Effector memory CD8-positive, alpha-beta T cell (primary cell): Measurements from ENCODE around the gene SLC5A2.
"Not testable (repeated sequence)": the region's sequence is repeated elsewhere in the genome, so short reads cannot be mapped to it uniquely, and the experiment has no call there.

ENCODE experiments used
- ATAC-seq: fragments of 150-1000 bp; cut with Tn5 transposase; replicated peaks from 2 replicates; pipeline ENCODE4 v1.10.0; 2021; ENCODE audit warnings: mild to moderate bottlenecking, moderate library complexity
- DNase-seq, 3 experiments: peaks; one replicate each; pipeline ENCODE4 v3.0.0; 2021
- H3K27ac Mint-ChIP-seq, 2 donors: one replicate each; pipeline ENCODE4 v1.8.0; 2022; ENCODE audit warnings: mild to moderate bottlenecking in 2 of 2, mixed read lengths in 2 of 2, moderate library complexity in 2 of 2
- H3K27me3 Mint-ChIP-seq, 2 donors: one replicate each; pipeline ENCODE4 v1.8.0; 2022; ENCODE audit warnings: mixed read lengths in 2 of 2
- H3K36me3 Mint-ChIP-seq: one replicate; pipeline ENCODE4 v1.8.0; 2022; ENCODE audit warnings: mild to moderate bottlenecking, moderate library complexity, mixed read lengths; ENCODE audit not compliant: insufficient read depth
- H3K4me1 Mint-ChIP-seq, 2 donors: one replicate each; pipeline ENCODE4 v1.8.0; 2022; ENCODE audit warnings: low read depth in 2 of 2, mixed read lengths in 2 of 2
- H3K4me3 Mint-ChIP-seq, 2 donors: one replicate each; pipeline ENCODE4 v1.8.0; 2022; ENCODE audit warnings: mild to moderate bottlenecking in 2 of 2, mixed read lengths in 2 of 2, moderate library complexity in 2 of 2
- H3K9me3 Mint-ChIP-seq, 2 donors: one replicate each; pipeline ENCODE4 v1.8.0; 2022; ENCODE audit warnings: mixed read lengths in 2 of 2

Gene SLC5A2

DNA sequence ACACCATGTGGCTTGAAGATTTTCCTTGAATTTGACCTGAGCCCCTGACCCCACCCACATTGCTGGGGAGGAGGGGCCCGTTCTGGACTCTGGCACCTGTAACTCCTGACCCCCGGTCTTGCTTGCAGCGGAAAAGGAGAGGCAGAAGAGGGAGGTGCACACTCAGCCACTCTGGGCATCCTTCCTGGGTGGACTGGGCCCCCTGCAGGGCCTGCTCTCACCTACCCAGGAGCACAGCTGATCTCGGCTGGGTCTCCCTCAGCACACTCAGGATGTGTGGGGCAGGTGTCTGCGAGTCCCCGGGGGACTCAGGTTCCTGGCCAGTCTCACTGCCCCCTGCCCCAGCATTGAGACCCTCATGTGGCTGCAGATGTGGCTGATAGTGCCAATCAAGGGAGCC, 40.8 kb downstream of the SLC5A2 start:
- not testable (repeated sequence) for H3K4me3 Mint-ChIP-seq, H3K27ac Mint-ChIP-seq, DNase-seq, H3K36me3 Mint-ChIP-seq, ATAC-seq, H3K4me1 Mint-ChIP-seq, H3K9me3 Mint-ChIP-seq
- peaks cover 14 to 15% of the 10 kb centered on the region in 2 donors for H3K27me3 Mint-ChIP-seq

DNA sequence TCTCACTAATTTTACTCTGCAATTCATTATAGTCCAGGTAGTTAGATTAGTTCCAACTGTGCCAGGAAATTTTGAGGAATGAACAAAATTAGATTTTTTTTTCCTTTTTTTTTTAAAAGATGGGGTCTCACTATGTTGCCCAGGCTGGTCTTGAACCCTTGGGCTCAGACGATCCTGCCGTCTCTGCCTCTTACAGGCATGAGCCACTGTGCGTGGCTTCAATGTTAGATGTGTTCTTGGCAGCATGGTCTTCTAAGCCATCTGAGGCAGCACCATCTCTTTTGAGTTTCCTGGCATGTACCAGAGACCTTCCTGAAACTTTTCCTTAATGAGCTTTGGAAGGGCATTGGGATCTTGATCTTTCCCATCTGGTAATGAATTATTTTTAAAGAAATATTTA, 42.2 kb downstream of the SLC5A2 start:
- H3K27me3 Mint-ChIP-seq: peaks cover 23 to 29% of the 10 kb centered on the region in 2 donors
- DNase-seq: no peak
- H3K27ac Mint-ChIP-seq: no peak overlapping the region
- H3K4me1 Mint-ChIP-seq: peaks cover 0 to 2% of the 10 kb centered on the region in 2 donors
- H3K4me3 Mint-ChIP-seq: no peak overlapping the region
- H3K9me3 Mint-ChIP-seq: no peaks in the 10 kb centered on the region
- no peak for ATAC-seq
- H3K36me3 Mint-ChIP-seq: no peaks in the 10 kb centered on the region

DNA sequence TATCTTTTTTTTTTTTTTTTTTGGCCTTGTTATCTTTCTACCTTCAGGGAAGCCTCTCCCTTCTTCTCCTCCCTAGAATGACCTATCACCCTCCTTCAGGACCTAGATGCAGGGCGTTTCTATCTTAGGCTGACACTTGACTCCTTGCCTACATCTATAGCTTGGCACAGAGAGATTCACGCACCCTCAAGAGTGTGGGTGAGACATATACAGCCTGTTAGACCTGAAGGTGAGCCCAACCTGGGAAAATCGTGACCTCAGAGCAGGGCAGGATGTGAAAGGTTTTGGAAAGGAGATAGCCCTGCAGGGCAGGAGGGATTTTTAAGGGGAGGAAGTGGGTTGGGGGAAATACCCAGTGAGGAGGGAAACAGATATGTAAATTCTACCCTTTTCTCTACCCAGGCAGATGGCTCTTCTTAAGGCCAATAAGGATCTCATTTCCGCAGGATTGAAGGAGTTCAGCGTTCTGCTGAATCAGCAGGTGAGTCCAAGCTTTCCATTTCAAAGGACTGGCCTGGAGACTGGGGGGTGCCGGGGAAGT, 44.9 kb downstream of the SLC5A2 start, which contains the start of gene AHSP:
Gene AHSP, plus strand, starts transcription at position 167 of the 541 bp plus-strand sequence. Its CDS starts 240 bp downstream, at position 407.
- Mint-ChIP-seq H3K9me3 (no peaks in the 10 kb centered on the region), H3K36me3 (no peaks in the 10 kb centered on the region), H3K27ac (peak within 1 kb of the TSS in 1 of 2 donors; percentile 9), H3K4me1 (peaks cover 0 to 2% of the 10 kb centered on the region in 2 donors), H3K4me3 (no peak within 1 kb of the TSS), H3K27me3 (peaks cover 26 to 30% of the 10 kb centered on the region in 2 donors)
- ATAC-seq (no peak), DNase-seq (no peak)

- H3K36me3 Mint-ChIP-seq: no peaks in the 10 kb centered on the region
- ATAC-seq (no peak), DNase-seq (no peak)
- H3K27ac Mint-ChIP-seq: no peak overlapping the region
- no peaks in the 10 kb centered on the region for H3K9me3 Mint-ChIP-seq
- no peak overlapping the region for H3K4me3 Mint-ChIP-seq
- H3K4me1 Mint-ChIP-seq: peaks cover 0 to 2% of the 10 kb centered on the region in 2 donors
- peaks cover 26 to 37% of the 10 kb centered on the region in 2 donors for H3K27me3 Mint-ChIP-seq
These were observed 45.7 kb downstream of the SLC5A2 start for GRCh38 chr16:31528523-31529107.

DNA sequence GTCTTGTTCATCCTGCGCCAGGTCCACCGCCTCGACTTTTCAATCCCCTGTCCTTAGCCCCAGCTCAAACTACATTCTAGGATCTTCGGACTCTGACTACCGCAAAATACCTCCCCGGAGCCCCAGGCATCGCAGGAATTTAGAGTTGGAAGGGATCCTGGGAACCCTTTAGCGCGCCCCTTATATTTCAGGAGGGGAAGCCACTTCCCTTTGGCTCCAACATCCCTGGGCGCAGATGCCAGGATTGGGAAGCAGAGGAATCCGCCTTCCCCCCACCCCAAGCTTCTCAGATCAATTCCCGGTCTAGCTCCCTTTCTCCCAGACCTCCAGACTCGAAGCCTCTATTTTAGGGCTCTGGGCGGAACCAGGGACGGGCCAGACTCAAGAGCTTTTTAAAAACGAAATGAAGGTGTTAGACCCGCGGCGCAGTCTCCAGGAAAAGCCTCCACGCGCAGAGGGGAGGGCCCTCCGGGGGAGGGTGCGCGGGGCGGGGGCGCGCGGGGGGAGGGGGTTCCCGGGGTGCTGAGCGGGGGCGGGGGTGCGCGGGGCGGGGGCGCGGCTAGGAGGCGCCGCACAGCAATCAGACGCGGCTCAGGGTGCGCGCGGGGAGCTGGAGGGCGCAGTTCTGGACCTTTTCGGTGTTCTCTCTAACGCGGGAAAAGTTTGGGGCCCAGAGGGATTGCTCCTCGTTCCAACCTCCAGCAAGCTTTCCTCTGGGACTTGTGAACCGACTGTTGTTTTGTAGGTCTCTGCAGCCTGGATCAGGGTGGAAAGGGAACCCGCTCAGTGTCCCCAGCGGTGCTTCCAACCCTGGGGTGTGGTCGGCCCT, 46.4 kb downstream of the SLC5A2 start:
- DNase-seq (no peak), ATAC-seq (no peak)
- Mint-ChIP-seq H3K9me3 (no peaks in the 10 kb centered on the region), H3K27ac (no peak overlapping the region), H3K27me3 (peaks cover 26 to 44% of the 10 kb centered on the region in 2 donors), H3K4me3 (no peak overlapping the region), H3K36me3 (no peaks in the 10 kb centered on the region), H3K4me1 (peaks cover 0 to 2% of the 10 kb centered on the region in 2 donors)

- H3K4me1 Mint-ChIP-seq: peaks cover 0 to 2% of the 10 kb centered on the region in 2 donors
- H3K9me3 Mint-ChIP-seq: no peaks in the 10 kb centered on the region
- H3K27ac Mint-ChIP-seq: no peak overlapping the region
- ATAC-seq (no peak), DNase-seq (no peak)
- H3K27me3 Mint-ChIP-seq: peaks cover 26 to 50% of the 10 kb centered on the region in 2 donors
- no peaks in the 10 kb centered on the region for H3K36me3 Mint-ChIP-seq
- no peak overlapping the region for H3K4me3 Mint-ChIP-seq
These were observed 47.0 kb downstream of the SLC5A2 start for GRCh38 chr16:31529937-31530312.

DNA sequence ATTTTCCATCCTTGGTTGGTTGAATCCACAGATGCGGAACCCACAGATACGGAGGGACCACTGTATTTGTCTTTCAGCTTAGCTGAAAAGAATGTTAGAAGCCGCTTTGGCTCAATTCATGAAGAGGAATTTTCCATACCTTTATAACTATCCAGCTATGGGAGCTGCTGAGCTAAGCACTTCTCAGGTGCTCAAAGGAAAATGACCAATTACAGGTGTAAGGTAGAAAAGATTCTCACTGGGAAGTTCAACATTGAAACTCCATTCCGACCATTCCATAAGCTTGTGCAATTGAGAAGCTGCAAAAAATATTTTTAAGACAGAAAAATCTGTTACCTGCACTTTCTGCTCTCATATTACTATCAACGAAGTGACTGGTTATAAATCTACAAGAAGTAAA, 47.5 kb downstream of the SLC5A2 start:
- ATAC-seq (no peak), DNase-seq (no peak)
- Mint-ChIP-seq H3K27me3 (peaks cover 31 to 54% of the 10 kb centered on the region in 2 donors), H3K4me3 (no peak overlapping the region), H3K27ac (no peak overlapping the region), H3K4me1 (peaks cover 0 to 2% of the 10 kb centered on the region in 2 donors), H3K9me3 (no peaks in the 10 kb centered on the region), H3K36me3 (no peaks in the 10 kb centered on the region)

- Mint-ChIP-seq H3K9me3 (no peaks in the 10 kb centered on the region), H3K4me3 (no peak overlapping the region), H3K4me1 (peaks cover 0 to 2% of the 10 kb centered on the region in 2 donors), H3K36me3 (no peaks in the 10 kb centered on the region), H3K27me3 (peaks cover 37 to 61% of the 10 kb centered on the region in 2 donors), H3K27ac (no peak overlapping the region)
- ATAC-seq: no peak
- no peak for DNase-seq
These were observed 48.2 kb downstream of the SLC5A2 start for GRCh38 chr16:31531096-31531495.

DNA sequence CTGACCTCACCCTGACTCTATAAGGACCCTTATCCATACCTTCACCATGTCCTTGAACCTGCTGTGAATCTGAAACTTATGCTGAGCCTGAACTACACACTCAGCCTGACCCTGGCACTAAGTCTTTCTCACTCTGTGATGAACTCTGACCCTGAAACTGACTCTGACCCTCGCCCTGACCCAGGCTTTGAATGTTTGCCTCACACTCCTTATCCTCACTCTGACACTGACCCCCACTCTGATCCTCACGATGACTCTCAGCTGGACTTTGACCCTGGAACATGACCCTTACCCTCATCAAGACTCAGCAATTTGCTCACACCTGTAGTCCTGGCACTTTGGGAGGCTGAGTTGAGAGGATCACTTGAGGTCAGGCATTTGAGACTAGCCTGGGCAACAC, 49.2 kb downstream of the SLC5A2 start:
- Mint-ChIP-seq H3K36me3 (no peaks in the 10 kb centered on the region), H3K9me3 (no peaks in the 10 kb centered on the region), H3K4me3 (no peak overlapping the region), H3K4me1 (peaks cover 0 to 2% of the 10 kb centered on the region in 2 donors), H3K27me3 (peaks cover 37 to 63% of the 10 kb centered on the region in 2 donors), H3K27ac (no peak overlapping the region)
- ATAC-seq: no peak
- DNase-seq: no peak

DNA sequence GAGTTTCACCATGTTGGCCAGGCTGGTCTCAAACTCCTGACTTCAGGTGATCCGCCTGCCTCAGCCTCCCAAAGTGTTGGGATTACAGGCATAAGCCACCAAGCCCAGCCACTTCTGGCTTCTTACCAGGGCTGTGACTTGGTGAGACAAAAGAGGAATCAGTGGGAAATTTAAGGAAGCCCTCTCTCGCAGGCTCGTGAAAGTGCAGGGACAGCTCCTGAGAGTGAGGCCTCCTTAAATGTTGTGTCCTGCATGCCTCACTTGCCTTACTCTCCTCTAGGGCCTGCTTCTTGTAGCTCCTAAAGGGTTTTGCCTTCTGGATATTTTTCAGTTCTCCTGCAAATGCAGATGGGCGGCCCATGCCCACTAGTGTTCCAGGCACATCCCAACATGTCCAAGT, 50.0 kb downstream of the SLC5A2 start:
- DNase-seq: no peak
- H3K9me3 Mint-ChIP-seq: no peaks in the 10 kb centered on the region
- H3K4me1 Mint-ChIP-seq: peaks cover 0 to 4% of the 10 kb centered on the region in 2 donors
- ATAC-seq: no peak
- no peaks in the 10 kb centered on the region for H3K36me3 Mint-ChIP-seq
- no peak overlapping the region for H3K4me3 Mint-ChIP-seq
- peaks cover 35 to 63% of the 10 kb centered on the region in 2 donors for H3K27me3 Mint-ChIP-seq
- no peak overlapping the region for H3K27ac Mint-ChIP-seq

- no peaks in the 10 kb centered on the region for H3K36me3 Mint-ChIP-seq
- H3K4me1 Mint-ChIP-seq: peaks cover 0 to 2% of the 10 kb centered on the region in 2 donors
- ATAC-seq: no peak
- H3K27me3 Mint-ChIP-seq: peaks cover 42 to 67% of the 10 kb centered on the region in 2 donors
- DNase-seq: no peak
- H3K27ac Mint-ChIP-seq: no peak overlapping the region
- H3K9me3 Mint-ChIP-seq: no peaks in the 10 kb centered on the region
- no peak overlapping the region for H3K4me3 Mint-ChIP-seq
These were observed 52.8 kb downstream of the SLC5A2 start for GRCh38 chr16:31535737-31536136.

DNA sequence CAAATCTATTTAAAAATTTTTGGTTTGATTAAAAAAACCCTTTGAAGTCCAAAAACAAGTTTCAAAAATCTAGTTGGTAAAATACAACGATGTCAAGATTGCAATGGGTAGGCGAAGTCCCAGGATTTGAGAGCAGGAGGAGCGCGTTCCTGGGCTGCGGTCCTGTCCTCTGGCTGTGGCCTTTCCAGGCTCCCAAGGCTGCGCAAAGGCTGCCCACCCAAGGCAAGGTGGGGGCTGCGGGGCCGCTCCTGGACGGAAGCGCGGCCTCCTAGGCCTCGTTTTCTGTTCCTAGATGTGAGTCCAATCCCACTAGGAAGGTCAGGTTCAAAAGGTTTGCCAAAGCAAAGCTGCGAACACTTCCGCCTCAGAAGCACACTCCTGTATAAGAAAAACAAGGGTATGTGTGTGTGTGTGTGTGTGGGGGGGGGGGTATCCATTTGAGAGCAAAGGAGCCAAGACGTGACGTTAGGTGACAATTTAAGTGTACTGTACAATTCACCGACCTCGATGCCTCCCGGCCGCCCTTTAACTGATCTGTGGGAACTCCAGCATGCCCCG, 54.0 kb downstream of the SLC5A2 start:
- Mint-ChIP-seq H3K4me3 (no peak overlapping the region), H3K27ac (no peak overlapping the region), H3K36me3 (no peaks in the 10 kb centered on the region), H3K4me1 (peaks cover 0 to 2% of the 10 kb centered on the region in 2 donors), H3K27me3 (peaks cover 49 to 77% of the 10 kb centered on the region in 2 donors), H3K9me3 (no peaks in the 10 kb centered on the region)
- ATAC-seq: no peak
- DNase-seq: no peak

DNA sequence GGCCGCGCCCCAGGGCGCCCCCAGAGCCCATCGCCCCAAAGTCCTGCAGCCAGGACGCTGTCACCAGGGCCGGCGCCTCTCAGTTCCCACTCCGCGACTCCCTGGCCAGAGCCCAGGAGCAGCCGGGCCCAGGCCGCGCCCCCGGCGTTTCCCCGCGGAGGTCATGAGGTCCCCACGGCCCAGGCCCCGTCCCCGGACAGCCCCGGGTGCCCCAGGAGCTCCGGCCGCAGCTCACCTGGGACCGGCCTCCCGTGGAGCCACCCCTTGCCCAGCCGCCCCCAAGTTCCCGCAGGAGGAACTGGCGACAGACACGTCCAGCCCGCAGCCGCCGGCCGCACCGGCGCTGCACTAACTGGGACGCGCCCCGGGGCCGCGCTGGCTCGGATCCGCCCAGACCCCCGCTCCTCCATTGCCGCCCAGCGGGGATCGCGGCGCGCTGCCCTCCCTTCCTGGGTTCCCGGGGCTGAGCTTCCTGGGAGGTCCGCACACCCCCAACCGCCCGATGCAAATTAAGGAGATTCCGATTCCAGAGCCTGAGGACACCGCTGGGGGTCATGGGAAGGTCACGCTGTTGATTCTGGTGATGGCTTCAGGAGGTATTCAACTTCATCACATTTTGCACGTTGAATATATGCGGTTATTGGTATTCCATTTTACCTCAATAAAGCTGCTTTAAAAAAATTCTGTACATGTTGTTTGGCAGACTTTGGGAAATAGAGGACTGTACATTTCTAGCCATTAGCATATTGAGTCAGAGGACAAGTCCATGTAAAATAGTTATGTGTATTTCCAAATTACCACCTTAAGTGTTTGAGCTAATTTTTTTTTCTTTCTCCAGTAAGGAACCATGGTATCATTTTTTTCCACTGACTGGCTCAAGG, 54.7 kb downstream of the SLC5A2 start:
- DNase-seq (no peak), ATAC-seq (no peak)
- Mint-ChIP-seq H3K9me3 (peaks cover 0 to 3% of the 10 kb centered on the region in 2 donors), H3K4me3 (peak overlapping the region in 1 of 2 donors; percentile 53), H3K27me3 (peaks cover 57 to 84% of the 10 kb centered on the region in 2 donors), H3K27ac (no peak overlapping the region), H3K36me3 (no peaks in the 10 kb centered on the region), H3K4me1 (peaks cover 0 to 2% of the 10 kb centered on the region in 2 donors)
